Hair follicle dermal papilla cell (primary cell): ENCODE results near the gene LGALS7. TPM values are rescaled to one million over a fixed set of nuclear protein-coding genes. Genes with fewer than 3 reads are reported as not detected.

Source experiments
- small RNA-seq: library from RNA; depleted of rRNA; stranded (forward); fragments of <200 nt; gene quantifications from one replicate; pipeline ENCODE3, GENCODE V24; 2012
- total RNA-seq: library from RNA; depleted of rRNA; stranded (reverse); fragments of >200 nt; gene quantifications from 2 replicates; pipeline ENCODE4 v1.2.3, GENCODE V29; 2012

Gene LGALS7
- not detected in 2 replicates for total RNA-seq

DNA sequence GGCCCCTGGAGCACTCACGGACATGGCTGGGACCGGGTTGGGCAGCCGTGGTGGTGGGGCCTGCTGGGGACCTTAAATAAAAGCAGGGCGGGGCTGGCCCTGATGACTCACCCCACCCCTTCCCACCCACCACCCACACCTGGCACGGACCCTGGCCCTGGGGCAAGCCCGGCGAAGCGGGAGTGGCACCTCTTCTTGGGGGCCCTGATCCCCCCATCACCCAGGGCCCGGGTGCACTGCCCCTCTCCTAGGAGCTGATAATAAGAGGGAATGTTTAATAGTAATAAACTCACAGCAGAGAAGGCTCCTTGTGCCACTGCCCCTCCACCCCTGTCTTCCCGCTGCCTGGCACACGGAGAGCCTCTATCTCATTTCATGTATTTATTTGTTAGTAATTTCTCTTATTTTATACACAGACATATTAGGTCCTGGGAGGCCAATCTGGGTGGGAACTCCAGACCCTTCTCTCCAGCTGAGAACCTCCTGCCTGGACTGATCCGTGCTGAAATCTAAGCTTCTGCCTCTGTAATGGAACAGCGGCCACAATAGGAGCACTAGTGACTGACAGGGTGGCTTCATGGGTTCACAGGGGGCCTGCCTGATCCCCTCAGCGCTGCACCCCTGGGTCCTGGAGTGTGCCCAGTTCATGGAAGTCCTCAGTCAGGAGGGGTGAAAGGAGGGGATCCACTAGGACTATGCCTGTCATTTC, at the start of gene LGALS7:
Gene LGALS7, minus strand, starts transcription at position 49 of the 709 bp plus-strand sequence. Its CDS starts 25 bp downstream, at position 24.

DNA sequence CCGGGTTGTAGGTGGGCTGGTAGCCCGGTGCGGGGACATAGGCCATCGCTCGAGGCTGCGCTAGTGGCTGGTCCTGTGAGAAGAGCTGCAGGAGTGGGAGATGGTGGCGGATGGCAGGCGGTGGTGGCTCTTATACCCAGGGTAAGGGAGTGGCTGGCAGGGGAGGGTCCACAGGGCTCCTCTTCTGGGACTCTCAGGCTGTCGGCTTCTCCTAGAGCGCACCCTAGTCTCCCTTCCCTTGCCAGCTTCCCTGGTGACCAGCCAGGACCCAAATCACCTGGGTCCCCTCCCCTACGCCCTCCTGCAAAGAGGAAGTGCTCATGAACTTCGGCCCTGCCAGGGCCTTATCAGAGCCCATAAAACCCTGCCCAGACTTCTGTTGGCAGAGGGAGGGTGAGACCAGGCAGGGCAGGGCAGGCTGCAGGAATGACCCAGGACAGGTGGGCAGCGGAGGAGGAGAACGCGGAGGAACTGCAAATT, 39.6 kb upstream of the LGALS7 start, which contains the start of gene LGALS4:
Gene LGALS4, minus strand, starts transcription at position 105 of the 480 bp plus-strand sequence. Its CDS starts 59 bp downstream, at position 46.

DNA sequence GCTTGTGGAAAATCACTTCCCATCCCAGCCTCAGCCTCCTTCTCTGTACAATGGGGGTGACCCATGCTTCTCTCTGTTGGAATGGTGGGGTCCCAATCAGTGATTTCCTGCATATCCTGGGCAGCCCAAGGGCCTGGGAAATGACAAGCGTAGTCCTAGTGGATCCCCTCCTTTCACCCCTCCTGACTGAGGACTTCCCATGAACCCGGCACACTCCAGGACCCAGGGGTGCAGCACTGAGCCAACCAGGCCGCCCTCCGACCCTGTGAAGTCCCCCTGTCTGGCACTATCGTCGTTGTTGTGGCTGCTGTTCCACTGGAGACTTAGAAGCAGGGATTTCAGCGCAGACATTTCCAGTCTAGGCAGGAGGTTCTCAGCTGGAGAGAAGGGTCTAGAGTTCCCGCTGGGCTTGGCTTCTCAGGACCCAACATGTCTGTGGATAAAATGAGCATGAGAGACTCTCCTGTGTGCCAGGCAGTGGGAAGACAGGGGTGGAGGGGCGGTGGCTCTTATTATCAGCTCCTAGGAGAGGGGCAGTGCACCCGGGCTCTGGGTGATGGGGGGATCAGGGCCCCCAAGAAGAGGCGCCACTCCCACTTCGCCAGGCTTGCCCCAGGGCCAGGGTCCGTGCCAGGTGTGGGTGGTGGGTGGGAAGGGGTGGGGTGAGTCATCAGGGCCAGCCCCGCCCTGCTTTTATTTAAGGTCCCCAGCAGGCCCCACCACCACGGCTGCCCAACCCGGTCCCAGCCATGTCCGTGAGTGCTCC, 15.3 kb upstream of the LGALS7 start, which contains the start of gene LGALS7B:
Gene LGALS7B, plus strand, starts transcription at position 723 of the 766 bp plus-strand sequence. Its CDS starts 27 bp downstream, at position 750.

DNA sequence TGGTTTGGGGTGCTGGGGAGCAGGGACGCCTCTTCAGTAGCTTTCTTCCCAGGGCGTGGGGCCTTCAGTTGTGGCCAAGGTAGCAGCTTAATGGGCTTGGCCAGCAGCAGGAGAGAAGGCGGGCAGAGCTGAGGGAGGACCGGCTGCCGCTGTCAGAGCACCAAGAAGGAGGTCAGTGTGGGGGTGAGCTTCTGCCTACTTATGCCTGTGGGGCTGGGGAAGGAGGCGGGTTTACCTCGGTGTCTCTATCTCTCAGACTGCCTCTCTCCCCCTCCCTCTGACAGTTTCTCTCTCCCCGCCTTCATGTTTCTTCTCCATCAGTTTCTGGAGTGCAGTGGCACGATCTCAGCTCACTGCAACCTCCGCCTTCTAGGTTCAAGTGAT, 29.0 kb downstream of the LGALS7 start, which contains the start of gene CAPN12:
Gene CAPN12, minus strand, starts transcription at position 177 of the 384 bp plus-strand sequence. CDS start 309 bp downstream, outside the sequence.

Small RNA genes within 50 kb of the gene (small RNA-seq; reads per million reads assigned to genes)
- not detected for gene RNU6-140P

Other genes starting within 250 kb of the LGALS7 start
- not detected in 2 replicates for gene MAP4K1, start 155.6 kb downstream of the LGALS7 start, total RNA-seq
- gene EIF3K, start 154.3 kb downstream of the LGALS7 start, total RNA-seq, result 279 and 398 TPM in 2 replicates
- gene ACTN4, start 125.9 kb downstream of the LGALS7 start, total RNA-seq, result 644 and 959 TPM in 2 replicates
- gene CAPN12, start 29.0 kb downstream of the LGALS7 start, total RNA-seq, result 0.24 and 0.65 TPM in 2 replicates
- 0.97 TPM in 1 of 2 replicates, not detected in the other for gene LGALS7B, start 15.7 kb upstream of the LGALS7 start, total RNA-seq
- gene LGALS4, start 39.4 kb upstream of the LGALS7 start, total RNA-seq, result not detected in 2 replicates
- 61.2 and 70.1 TPM in 2 replicates for gene ECH1, start 58.3 kb upstream of the LGALS7 start, total RNA-seq
- 232 and 246 TPM in 2 replicates for gene HNRNPL, start 76.5 kb upstream of the LGALS7 start, total RNA-seq
- 1.9 and 2.6 TPM in 2 replicates for gene RINL, start 104.8 kb upstream of the LGALS7 start, total RNA-seq
- 64.1 and 65.9 TPM in 2 replicates for gene SIRT2, start 126.1 kb upstream of the LGALS7 start, total RNA-seq
- gene NFKBIB, start 126.5 kb upstream of the LGALS7 start, total RNA-seq, result 8.1 and 9.9 TPM in 2 replicates
- gene CCER2, start 138.7 kb upstream of the LGALS7 start, total RNA-seq, result not detected in 2 replicates
- gene SARS2, start 157.2 kb upstream of the LGALS7 start, total RNA-seq, result 26.0 and 35.8 TPM in 2 replicates
- gene MRPS12, start 157.4 kb upstream of the LGALS7 start, total RNA-seq, result 15.7 and 18.1 TPM in 2 replicates
- gene FBXO17, start 202.2 kb upstream of the LGALS7 start, total RNA-seq, result 28.4 and 34.6 TPM in 2 replicates